Hepatocyte (in vitro differentiated cells): ENCODE results near the gene FAM177B. TPM values are rescaled to one million over a fixed set of nuclear protein-coding genes. Genes with fewer than 3 reads are reported as not detected.

Experiments used
- DNase-seq: peaks from one replicate; pipeline ENCODE4 v3.0.0-alpha.2; 2016; ENCODE audit warnings: low spot score
- H2AFZ ChIP-seq: fragments of 200-600 bp; sonication (generic); 2 replicates; pipeline ENCODE4 v1.6.0; 2016; ENCODE audit warnings: antibody characterized with exemption, mild to moderate bottlenecking
- H3K27ac ChIP-seq: fragments of 200-600 bp; sonication (generic); 2 replicates; pipeline ENCODE4 v1.5.1; 2016; ENCODE audit warnings: mild to moderate bottlenecking
- H3K27me3 ChIP-seq: fragments of 200-600 bp; sonication (generic); 2 replicates; pipeline ENCODE4 v1.6.1; 2016
- H3K36me3 ChIP-seq: fragments of 200-600 bp; sonication (generic); replicated peaks from 2 replicates; pipeline ENCODE4 v1.5.1; 2016; ENCODE audit warnings: low read depth; ENCODE audit not compliant: insufficient read depth
- H3K4me1 ChIP-seq: fragments of 200-600 bp; sonication (generic); 2 replicates; pipeline ENCODE4 v1.5.1; 2016; ENCODE audit warnings: mild to moderate bottlenecking, moderate library complexity; ENCODE audit not compliant: insufficient read depth
- H3K4me2 ChIP-seq: fragments of 200-600 bp; sonication (generic); 2 replicates; pipeline ENCODE4 v1.6.0; 2016
- H3K4me3 ChIP-seq: fragments of 200-600 bp; sonication (generic); 2 replicates; pipeline ENCODE4 v1.5.1; 2016; ENCODE audit warnings: mild to moderate bottlenecking
- H3K79me2 ChIP-seq: fragments of 200-600 bp; sonication (generic); 2 replicates; pipeline ENCODE4 v1.6.0; 2017; ENCODE audit warnings: mild to moderate bottlenecking
- H3K9me2 ChIP-seq: fragments of 200-600 bp; sonication (generic); replicated peaks from 2 replicates; pipeline ENCODE4 v1.6.0; 2017; ENCODE audit warnings: mild to moderate bottlenecking; ENCODE audit not compliant: insufficient read depth
- H3K9me3 ChIP-seq: fragments of 200-600 bp; sonication (generic); 2 replicates; pipeline ENCODE4 v1.5.1; 2016; ENCODE audit warnings: low read depth, mild to moderate bottlenecking
- H4K20me1 ChIP-seq: fragments of 200-600 bp; sonication (generic); 2 replicates; pipeline ENCODE4 v1.6.0; 2016; ENCODE audit warnings: mild to moderate bottlenecking; ENCODE audit not compliant: insufficient read depth, poor library complexity, severe bottlenecking
- CTCF ChIP-seq: fragments of 200-600 bp; sonication (generic); IDR thresholded peaks from 2 replicates; pipeline ENCODE4 v1.5.1; 2016; ENCODE audit warnings: antibody characterized with exemption, mild to moderate bottlenecking; ENCODE audit not compliant: poor library complexity
- EZH2 ChIP-seq: fragments of 200-600 bp; sonication (generic); IDR thresholded peaks from 2 replicates; pipeline ENCODE4 v1.6.1; 2016; ENCODE audit warnings: antibody characterized with exemption, mild to moderate bottlenecking, borderline replicate concordance
- EZH2phosphoT487 ChIP-seq: fragments of 200-600 bp; sonication (generic); IDR thresholded peaks from one replicate; pipeline ENCODE4 v1.6.1; 2018; ENCODE audit warnings: antibody characterized with exemption, mild to moderate bottlenecking, low read depth, moderate library complexity; ENCODE audit not compliant: unreplicated experiment, severe bottlenecking
- WGBS: methylation state at CpG from one replicate; pipeline ENCODE4 v1.1.6; 2016; ENCODE audit warnings: low lambda C conversion rate; ENCODE audit errors: missing lambda C conversion rate; 5-methylcytosine and 5-hydroxymethylcytosine counted together
- polyA plus RNA-seq: library from polyadenylated mRNA; unstranded; fragments of >200 nt; fragmentation: Nextera tagmentation; extraction: Ambion mirVana; gene quantifications from 2 replicates; pipeline ENCODE4 v1.2.1, GENCODE V29; 2016
- total RNA-seq: library from RNA; depleted of rRNA; stranded (reverse); fragments of >200 nt; gene quantifications from 2 replicates; pipeline ENCODE4 v1.2.3, GENCODE V29; 2014

The FAM177B gene
- total RNA-seq: 0.40 and 1.7 TPM in 2 replicates
- polyA plus RNA-seq: 0.19 and 1.2 TPM in 2 replicates

- no peaks in the 10 kb centered on the region for H3K9me2 ChIP-seq
- peak; percentile 21 for DNase-seq
- no peaks in the 10 kb centered on the region for H3K79me2 ChIP-seq
- H3K27me3 ChIP-seq: no peaks in the 10 kb centered on the region
- WGBS: 46% methylated on average over 1 of the region's 1 CpG
- no peaks in the 10 kb centered on the region for H3K9me3 ChIP-seq
- no peak within 1 kb of the TSS for H3K4me2 ChIP-seq
- no peak within 1 kb of the TSS for H2AFZ ChIP-seq
- no peaks in the 10 kb centered on the region for H3K36me3 ChIP-seq
- TF ChIP-seq EZH2: no peak
- TF ChIP-seq CTCF: no peak
- no peak for TF ChIP-seq EZH2phosphoT487
- peak within 1 kb of the TSS; percentile 32 for H3K27ac ChIP-seq
- H3K4me3 ChIP-seq: no peak within 1 kb of the TSS
- no peaks in the 10 kb centered on the region for H4K20me1 ChIP-seq
- H3K4me1 ChIP-seq: no peaks in the 10 kb centered on the region
Measured at GRCh38 chr1:222736972-222737371, at the start of gene FAM177B. Gene FAM177B (plus strand): TSS chr1:222737202. CDS start chr1:222746546, 9,344 bp downstream.

- Histone ChIP-seq H3K4me1 (no peaks in the 10 kb centered on the region), H3K9me2 (no peaks in the 10 kb centered on the region), H3K36me3 (no peaks in the 10 kb centered on the region), H3K4me3 (no peak overlapping the region), H3K79me2 (peaks cover 4% of the 10 kb centered on the region), H3K4me2 (no peak overlapping the region), H4K20me1 (no peaks in the 10 kb centered on the region), H3K27ac (no peak overlapping the region), H3K9me3 (no peaks in the 10 kb centered on the region), H3K27me3 (no peaks in the 10 kb centered on the region), H2AFZ (no peak overlapping the region)
- 79% methylated on average over 1 of the region's 1 CpG for WGBS
- no peak for DNase-seq
- no peak for TF ChIP-seq EZH2
- no peak for TF ChIP-seq EZH2phosphoT487
- no peak for TF ChIP-seq CTCF
Measured at GRCh38 chr1:222691016-222691415, 46.0 kb upstream of the FAM177B start.

GRCh38 chr1:222694927-222695326, 42.1 kb upstream of the FAM177B start:
- no peaks in the 10 kb centered on the region for H3K27me3 ChIP-seq
- WGBS: 87% methylated on average over 5 of the region's 5 CpGs

More at GRCh38 chr1:222694927-222695326, 42.1 kb upstream of the FAM177B start:
- Histone ChIP-seq H3K4me2 (no peak overlapping the region), H4K20me1 (no peaks in the 10 kb centered on the region), H3K79me2 (peaks cover 8% of the 10 kb centered on the region), H2AFZ (no peak overlapping the region), H3K27ac (no peak overlapping the region), H3K9me3 (no peaks in the 10 kb centered on the region), H3K4me3 (no peak overlapping the region), H3K4me1 (no peaks in the 10 kb centered on the region), H3K36me3 (no peaks in the 10 kb centered on the region), H3K9me2 (no peaks in the 10 kb centered on the region)
- DNase-seq: no peak
- TF ChIP-seq EZH2 (no peak), EZH2phosphoT487 (no peak), CTCF (no peak)
